Measurements from ENCODE around the gene GNGT1.
"Not testable (repeated sequence)": the region's sequence is repeated elsewhere in the genome, so short reads cannot be mapped to it uniquely, and the experiment has no call there.

- TF ChIP-seq CTCF (conservative IDR thresholded peaks at IDR 0.05); ZFX (IDR thresholded peaks at IDR 0.05): not testable (repeated sequence)
Measured at GRCh38 chr7:93911242-93911641, 4.9 kb downstream of the GNGT1 start.

Measured in C4-2B (cell line).